ENCODE measurements around the gene KPNA2.

DNA sequence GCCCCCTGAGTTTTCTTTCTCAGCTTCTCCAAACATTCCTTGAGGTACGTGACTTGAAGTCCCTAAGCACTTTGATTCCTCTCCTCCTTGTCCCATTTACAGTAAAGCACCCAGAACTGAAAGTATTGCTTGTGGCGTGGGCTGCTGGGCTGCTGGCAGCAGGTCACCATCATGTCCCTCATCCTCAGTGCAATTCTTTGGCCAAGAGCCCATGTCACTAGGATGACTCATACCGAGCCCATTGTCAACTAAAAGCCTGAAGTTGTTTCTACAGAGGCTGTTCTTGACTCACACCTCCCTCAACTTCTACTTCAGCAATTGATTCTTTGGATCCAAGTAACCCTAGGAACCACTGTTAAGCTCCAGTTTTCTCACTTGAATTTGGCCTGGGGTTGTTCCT lies 54.3 kb downstream of the KPNA2 start:
- TF ChIP-seq, protein P1, sequence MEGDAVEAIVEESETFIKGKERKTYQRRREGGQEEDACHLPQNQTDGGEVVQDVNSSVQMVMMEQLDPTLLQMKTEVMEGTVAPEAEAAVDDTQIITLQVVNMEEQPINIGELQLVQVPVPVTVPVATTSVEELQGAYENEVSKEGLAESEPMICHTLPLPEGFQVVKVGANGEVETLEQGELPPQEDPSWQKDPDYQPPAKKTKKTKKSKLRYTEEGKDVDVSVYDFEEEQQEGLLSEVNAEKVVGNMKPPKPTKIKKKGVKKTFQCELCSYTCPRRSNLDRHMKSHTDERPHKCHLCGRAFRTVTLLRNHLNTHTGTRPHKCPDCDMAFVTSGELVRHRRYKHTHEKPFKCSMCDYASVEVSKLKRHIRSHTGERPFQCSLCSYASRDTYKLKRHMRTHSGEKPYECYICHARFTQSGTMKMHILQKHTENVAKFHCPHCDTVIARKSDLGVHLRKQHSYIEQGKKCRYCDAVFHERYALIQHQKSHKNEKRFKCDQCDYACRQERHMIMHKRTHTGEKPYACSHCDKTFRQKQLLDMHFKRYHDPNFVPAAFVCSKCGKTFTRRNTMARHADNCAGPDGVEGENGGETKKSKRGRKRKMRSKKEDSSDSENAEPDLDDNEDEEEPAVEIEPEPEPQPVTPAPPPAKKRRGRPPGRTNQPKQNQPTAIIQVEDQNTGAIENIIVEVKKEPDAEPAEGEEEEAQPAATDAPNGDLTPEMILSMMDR (IDR thresholded peaks at IDR 0.05): no peak
- TF ChIP-seq POLR2A (IDR thresholded peaks at IDR 0.05): no peak

Measured in testis (tissue), 2 donors.